CD14-positive monocyte (primary cell): ENCODE measurements around the gene SH3BP4. TPM values are rescaled to one million over a fixed set of nuclear protein-coding genes. Genes with fewer than 3 reads are reported as not detected.

Experiments
- DNase-seq, 3 donors: peaks; one replicate each; pipeline ENCODE4 v3.0.0-alpha.2; 2011 to 2022
- H2AFZ ChIP-seq: 2 replicates; pipeline ENCODE4 v1.6.0; 2012; ENCODE audit warnings: mild to moderate bottlenecking, low read depth, low read length, inconsistent platforms; ENCODE audit not compliant: insufficient read depth, poor library complexity, severe bottlenecking
- H3K27ac ChIP-seq, 2 donors: 1 replicate in 1 of 2; 2 replicates in 1 of 2; pipeline ENCODE4 v1.5.1; 2012 to 2013; ENCODE audit warnings: low read length in 2 of 2, control low read depth in 1 of 2, inconsistent platforms in 1 of 2, low read depth in 1 of 2, mild to moderate bottlenecking in 1 of 2
- H3K27me3 ChIP-seq, 2 donors: one replicate each; pipeline versions ENCODE4 v1.6.0 to v1.6.1; 2011 to 2013; ENCODE audit warnings: low read length in 2 of 2; ENCODE audit not compliant: control insufficient read depth in 2 of 2, insufficient read depth in 2 of 2
- H3K36me3 ChIP-seq, 2 donors: replicated peaks in 1 of 2; 1 replicate in 1 of 2; 2 replicates in 1 of 2; pipeline versions ENCODE4 v1.5.1 to v1.6.1; 2012 to 2013; ENCODE audit warnings: low read length in 2 of 2, control low read depth in 1 of 2, inconsistent platforms in 1 of 2, mild to moderate bottlenecking in 1 of 2; ENCODE audit not compliant: insufficient read depth in 2 of 2, control insufficient read depth in 1 of 2
- H3K4me1 ChIP-seq, 2 donors: 1 replicate in 1 of 2; 2 replicates in 1 of 2; pipeline versions ENCODE4 v1.5.1 to v1.6.1; 2012 to 2013; ENCODE audit warnings: low read length in 2 of 2, control low read depth in 1 of 2, inconsistent platforms in 1 of 2, mild to moderate bottlenecking in 1 of 2, moderate library complexity in 1 of 2; ENCODE audit not compliant: insufficient read depth in 2 of 2, control insufficient read depth in 1 of 2
- H3K4me2 ChIP-seq: replicated peaks from 2 replicates; pipeline ENCODE3; 2012; ENCODE audit warnings: low read length, moderate library complexity, mild to moderate bottlenecking; ENCODE audit not compliant: poor library complexity, severe bottlenecking; ENCODE audit errors: extremely low read depth
- H3K4me3 ChIP-seq, 3 experiments: fragments of 200-600 bp in 1 of 3; sonication (generic) in 1 of 3; replicated peaks in 1 of 3; 1 replicate in 2 of 3; 2 replicates in 1 of 3; pipeline ENCODE4 v1.5.1; 2011 to 2013; ENCODE audit warnings: low read length in 3 of 3, mild to moderate bottlenecking in 3 of 3, control low read depth in 2 of 3, low read depth in 2 of 3, inconsistent platforms in 1 of 3, moderate library complexity in 1 of 3
- H3K79me2 ChIP-seq: 2 replicates; pipeline ENCODE4 v1.6.0; 2012; ENCODE audit warnings: mild to moderate bottlenecking, control low read depth, inconsistent platforms, low read length, moderate library complexity; ENCODE audit not compliant: insufficient read depth
- H3K9ac ChIP-seq: 2 replicates; pipeline ENCODE4 v1.6.0; 2017; ENCODE audit warnings: low read length, mild to moderate bottlenecking; ENCODE audit not compliant: insufficient read depth, poor library complexity, severe bottlenecking
- H3K9me3 ChIP-seq, 2 donors: replicated peaks in 1 of 2; 1 replicate in 1 of 2; 2 replicates in 1 of 2; pipeline versions ENCODE4 v1.5.1 to v1.6.1; 2012 to 2013; ENCODE audit warnings: low read length in 2 of 2, control low read depth in 1 of 2; ENCODE audit not compliant: control insufficient read depth in 1 of 2, insufficient read depth in 1 of 2
- H4K20me1 ChIP-seq: 2 replicates; pipeline ENCODE4 v1.6.0; 2012; ENCODE audit warnings: mild to moderate bottlenecking, low read length, control low read depth, moderate library complexity; ENCODE audit not compliant: insufficient read depth
- H3K27ac Mint-ChIP-seq, 7 donors: one replicate each; pipeline ENCODE4 v1.8.0; 2020; ENCODE audit warnings: mild to moderate bottlenecking in 7 of 7, mixed read lengths in 7 of 7, moderate library complexity in 6 of 7, inconsistent platforms in 2 of 7
- H3K27me3 Mint-ChIP-seq, 3 donors: one replicate each; pipeline ENCODE4 v1.8.0; 2021 to 2022; ENCODE audit warnings: low read depth in 3 of 3, mild to moderate bottlenecking in 3 of 3, mixed read lengths in 3 of 3, moderate library complexity in 3 of 3, inconsistent platforms in 1 of 3
- H3K36me3 Mint-ChIP-seq, 2 donors: one replicate each; pipeline ENCODE4 v1.8.0; 2020; ENCODE audit warnings: mixed read lengths in 2 of 2, inconsistent platforms in 1 of 2, mild to moderate bottlenecking in 1 of 2
- H3K4me1 Mint-ChIP-seq: one replicate; pipeline ENCODE4 v1.8.0; 2020; ENCODE audit warnings: mild to moderate bottlenecking, mixed read lengths
- H3K4me3 Mint-ChIP-seq, 2 donors: one replicate each; pipeline ENCODE4 v1.8.0; 2020; ENCODE audit warnings: mild to moderate bottlenecking in 2 of 2, mixed read lengths in 2 of 2, moderate library complexity in 1 of 2
- H3K9me3 Mint-ChIP-seq, 7 donors: one replicate each; pipeline ENCODE4 v1.8.0; 2020 to 2022; ENCODE audit warnings: mixed read lengths in 7 of 7, mild to moderate bottlenecking in 6 of 7, moderate library complexity in 6 of 7, inconsistent platforms in 2 of 7
- WGBS: methylation state at CpG from one replicate; pipeline ENCODE4 v1.1.5; 2013; ENCODE audit warnings: missing lambda C conversion rate; ENCODE audit not compliant: insufficient coverage; 5-methylcytosine and 5-hydroxymethylcytosine counted together
- intact Hi-C, 2 donors: fragments of 100-400 bp; cut with micrococcal nuclease; formaldehyde crosslinking; loops; one replicate each; pipeline versions ENCODE4 v1.15.0 to v1.15.1; 2023
- polyA plus RNA-seq, 3 donors: library from polyadenylated mRNA; depleted of rRNA in 1 of 3; unstranded in 2 of 3; stranded (reverse) in 1 of 3; fragments of 300-500 nt in 2 of 3; fragments of >200 nt in 1 of 3; fragmentation: Illumina TruSeq in 2 of 3; gene quantifications; 1 replicate in 2 of 3; 2 replicates in 1 of 3; pipeline ENCODE4 v1.2.3, GENCODE V29; 2012 to 2021
- TF ChIP-seq, protein P1 (sequence below): fragments of 200-600 bp; IDR thresholded peaks from one replicate; pipeline ENCODE4 v1.8.0; 2022; ENCODE audit warnings: antibody characterized with exemption, mild to moderate bottlenecking

The SH3BP4 gene
- polyA plus RNA-seq, 3 donors = 0.66 to 1.6 (median 1.3) TPM

GRCh38 chr2:235046589-235046988 lies 94.8 kb downstream of the SH3BP4 start:
- Mint-ChIP-seq H3K4me3 (peak overlapping the region in 1 of 2 donors; percentile 55), H3K4me1 (peaks cover 65% of the 10 kb centered on the region), H3K9me3 (peaks cover 0 to 2% (median 1%) of the 10 kb centered on the region in 7 donors), H3K27ac (peak overlapping the region in 4 of 7 donors; percentile 4 to 85 (median 60)), H3K36me3 (peaks cover 0 to 3% of the 10 kb centered on the region in 2 donors), H3K27me3 (peaks cover 4 to 6% (median 4%) of the 10 kb centered on the region in 3 donors)
- peak overlapping the region in 1 of 3 experiments; percentile 4 for H3K4me3 ChIP-seq
- no peak overlapping the region for H3K9ac ChIP-seq
- DNase-seq = peak; percentile 24 to 53 (median 48)
- H3K36me3 ChIP-seq = no peaks in the 10 kb centered on the region
- peak overlapping the region in 1 of 2 donors; percentile 6 for H3K27ac ChIP-seq
- peak overlapping the region; percentile 35 for H3K4me2 ChIP-seq
- TF ChIP-seq, protein P1, sequence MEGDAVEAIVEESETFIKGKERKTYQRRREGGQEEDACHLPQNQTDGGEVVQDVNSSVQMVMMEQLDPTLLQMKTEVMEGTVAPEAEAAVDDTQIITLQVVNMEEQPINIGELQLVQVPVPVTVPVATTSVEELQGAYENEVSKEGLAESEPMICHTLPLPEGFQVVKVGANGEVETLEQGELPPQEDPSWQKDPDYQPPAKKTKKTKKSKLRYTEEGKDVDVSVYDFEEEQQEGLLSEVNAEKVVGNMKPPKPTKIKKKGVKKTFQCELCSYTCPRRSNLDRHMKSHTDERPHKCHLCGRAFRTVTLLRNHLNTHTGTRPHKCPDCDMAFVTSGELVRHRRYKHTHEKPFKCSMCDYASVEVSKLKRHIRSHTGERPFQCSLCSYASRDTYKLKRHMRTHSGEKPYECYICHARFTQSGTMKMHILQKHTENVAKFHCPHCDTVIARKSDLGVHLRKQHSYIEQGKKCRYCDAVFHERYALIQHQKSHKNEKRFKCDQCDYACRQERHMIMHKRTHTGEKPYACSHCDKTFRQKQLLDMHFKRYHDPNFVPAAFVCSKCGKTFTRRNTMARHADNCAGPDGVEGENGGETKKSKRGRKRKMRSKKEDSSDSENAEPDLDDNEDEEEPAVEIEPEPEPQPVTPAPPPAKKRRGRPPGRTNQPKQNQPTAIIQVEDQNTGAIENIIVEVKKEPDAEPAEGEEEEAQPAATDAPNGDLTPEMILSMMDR = no peak
- H3K4me1 ChIP-seq = peaks cover 55 to 67% of the 10 kb centered on the region in 2 donors
- H3K27me3 ChIP-seq = no peaks in the 10 kb centered on the region
- no peak overlapping the region for H2AFZ ChIP-seq
- H4K20me1 ChIP-seq = no peaks in the 10 kb centered on the region
- H3K9me3 ChIP-seq = no peaks in the 10 kb centered on the region
- no peaks in the 10 kb centered on the region for H3K79me2 ChIP-seq
- intact Hi-C loops = no loop called here
- WGBS = 8% methylated on average over 2 of the region's 5 CpGs

DNA sequence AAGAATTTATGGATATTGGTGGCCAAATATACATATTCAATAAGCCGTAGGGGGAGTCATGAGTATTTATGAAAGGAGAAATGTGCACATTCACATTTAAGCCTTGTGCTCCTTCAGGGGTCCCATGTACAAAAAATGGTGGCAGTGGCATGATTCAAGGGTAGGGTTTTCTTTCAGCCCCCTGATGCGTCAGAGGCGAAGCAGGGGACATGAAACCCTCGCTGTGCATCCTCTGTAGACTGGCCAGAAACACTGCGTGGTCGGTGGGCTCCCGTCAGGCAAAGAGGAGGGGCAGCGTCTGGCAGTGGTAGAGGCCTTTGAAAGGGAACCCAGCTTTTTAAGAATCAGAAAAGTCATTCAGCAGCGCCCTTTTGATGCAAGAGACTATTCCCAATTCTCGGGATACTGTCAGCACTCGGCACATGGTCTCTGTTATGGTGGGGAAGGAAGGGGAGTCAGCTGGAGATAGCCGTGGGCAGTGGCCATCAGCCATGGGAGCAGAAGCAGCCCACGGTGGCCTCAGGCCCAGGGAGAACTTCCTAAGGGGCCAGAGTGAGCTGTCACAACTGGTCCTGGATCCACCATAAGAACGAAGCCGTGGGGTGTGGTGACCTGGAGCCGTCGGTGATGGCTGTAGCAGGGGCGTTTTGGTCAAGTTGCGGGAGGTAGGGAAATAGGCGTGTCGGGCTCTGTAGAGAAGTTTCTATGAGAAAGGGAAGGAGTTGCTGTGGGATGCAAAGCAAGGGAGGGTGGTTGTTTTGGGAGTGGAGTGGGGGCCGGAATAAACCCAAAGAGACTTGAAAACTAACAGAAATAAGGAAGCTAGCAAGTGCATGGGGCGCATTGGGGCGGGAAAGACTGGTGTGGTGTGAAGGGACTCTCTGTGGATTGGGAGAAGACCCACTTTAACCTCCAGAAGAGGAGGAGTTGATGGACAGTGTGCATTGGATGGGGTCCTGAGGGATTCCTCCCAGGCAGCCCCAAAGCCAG lies 95.6 kb downstream of the SH3BP4 start:
- Mint-ChIP-seq H3K36me3 (peaks cover 0 to under 1% of the 10 kb centered on the region in 2 donors), H3K27me3 (peaks cover 4 to 6% (median 4%) of the 10 kb centered on the region in 3 donors), H3K4me1 (peaks cover 69% of the 10 kb centered on the region), H3K27ac (peak overlapping the region in 4 of 7 donors; percentile 26 to 85 (median 52)), H3K9me3 (peaks cover 0 to 2% (median 1%) of the 10 kb centered on the region in 7 donors), H3K4me3 (peak overlapping the region in 1 of 2 donors; percentile 24)
- DNase-seq = no peak
- no peak overlapping the region for H3K4me2 ChIP-seq
- 92% methylated on average over 16 of the region's 24 CpGs for WGBS
- H3K9me3 ChIP-seq = no peaks in the 10 kb centered on the region
- H3K27ac ChIP-seq = no peak overlapping the region
- no peak overlapping the region for H2AFZ ChIP-seq
- no peak overlapping the region for H3K9ac ChIP-seq
- H3K27me3 ChIP-seq = no peaks in the 10 kb centered on the region
- no peaks in the 10 kb centered on the region for H4K20me1 ChIP-seq
- intact Hi-C loops = no loop called here
- TF ChIP-seq, protein P1 = no peak
- H3K4me3 ChIP-seq = no peak overlapping the region
- H3K4me1 ChIP-seq = peaks cover 57 to 70% of the 10 kb centered on the region in 2 donors
- no peaks in the 10 kb centered on the region for H3K79me2 ChIP-seq
- no peaks in the 10 kb centered on the region for H3K36me3 ChIP-seq
